Inflammatory macrophage (primary cell): ENCODE measurements around the gene C3orf18.

Source experiments
- DNase-seq, 2 donors: peaks; one replicate each; pipeline ENCODE4 v3.0.0-alpha.2; 2020 to 2022

Gene C3orf18

GRCh38 chr3:50551054-50551659, 16.4 kb downstream of the C3orf18 start:
- DNase-seq = no peak

- DNase-seq = peak; percentile 51 to 58
Observed at GRCh38 chr3:50550079-50550736, 17.3 kb downstream of the C3orf18 start.

DNA sequence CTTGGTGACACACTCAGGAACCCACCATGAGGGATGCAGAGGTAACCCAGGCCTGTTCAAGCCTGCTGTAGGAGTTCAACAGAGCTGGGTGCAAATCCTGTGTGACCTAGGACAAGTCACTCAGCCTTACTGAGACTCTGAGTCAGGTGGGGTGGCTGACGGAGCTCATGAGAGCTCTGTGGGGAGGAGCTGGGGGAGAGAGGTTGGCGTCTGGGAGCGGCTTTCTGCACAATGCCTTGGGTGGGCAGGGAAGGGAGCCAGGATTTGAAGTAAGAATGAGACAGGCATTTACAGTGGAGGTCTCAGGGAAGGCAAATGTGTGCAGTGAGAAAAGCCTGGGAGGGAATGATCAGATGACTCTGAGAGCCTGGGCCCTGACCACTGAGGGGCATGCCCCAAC, 18.3 kb downstream of the C3orf18 start:
- DNase-seq = no peak

GRCh38 chr3:50545781-50546180, 21.8 kb downstream of the C3orf18 start:
- no peak for DNase-seq

- DNase-seq = peak; percentile 56 to 67
Observed at GRCh38 chr3:50542177-50543034, 25.1 kb downstream of the C3orf18 start.

- no peak for DNase-seq
Observed at GRCh38 chr3:50539356-50540286, 27.9 kb downstream of the C3orf18 start.

DNA sequence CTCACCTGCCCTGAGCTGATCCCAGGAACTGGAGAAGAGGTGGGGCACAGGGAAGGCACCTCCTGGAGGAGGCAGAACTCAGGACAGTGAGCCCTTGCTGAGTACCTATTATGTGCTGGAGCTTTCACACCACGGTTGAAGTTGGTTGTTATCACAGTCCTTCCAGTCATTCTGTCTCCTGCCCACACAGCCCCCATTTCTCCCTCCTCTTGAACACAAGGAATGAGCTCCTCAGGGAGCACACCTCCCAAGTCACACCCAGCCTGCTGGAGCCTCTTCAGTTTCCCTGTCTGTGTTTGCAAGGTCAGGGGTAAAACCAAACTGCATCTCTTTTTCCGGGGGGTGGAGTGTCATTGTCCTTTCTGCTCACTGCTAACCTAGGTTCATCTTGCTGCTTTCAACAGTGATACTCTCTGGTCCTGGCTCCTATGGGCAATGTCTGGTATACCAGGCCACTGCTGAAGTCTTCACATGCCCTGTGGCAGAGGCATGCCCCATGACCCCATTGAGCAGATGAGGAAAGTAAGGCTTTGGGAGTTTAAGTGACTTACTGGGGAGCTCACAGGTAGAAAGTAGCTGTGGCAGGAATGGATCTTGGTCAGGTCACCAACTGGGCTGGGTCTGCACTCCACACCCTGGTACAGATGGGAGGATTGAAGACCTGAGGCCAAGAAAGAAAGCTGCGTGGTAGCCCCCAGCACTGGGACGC, 30.0 kb downstream of the C3orf18 start:
- DNase-seq = no peak

DNA sequence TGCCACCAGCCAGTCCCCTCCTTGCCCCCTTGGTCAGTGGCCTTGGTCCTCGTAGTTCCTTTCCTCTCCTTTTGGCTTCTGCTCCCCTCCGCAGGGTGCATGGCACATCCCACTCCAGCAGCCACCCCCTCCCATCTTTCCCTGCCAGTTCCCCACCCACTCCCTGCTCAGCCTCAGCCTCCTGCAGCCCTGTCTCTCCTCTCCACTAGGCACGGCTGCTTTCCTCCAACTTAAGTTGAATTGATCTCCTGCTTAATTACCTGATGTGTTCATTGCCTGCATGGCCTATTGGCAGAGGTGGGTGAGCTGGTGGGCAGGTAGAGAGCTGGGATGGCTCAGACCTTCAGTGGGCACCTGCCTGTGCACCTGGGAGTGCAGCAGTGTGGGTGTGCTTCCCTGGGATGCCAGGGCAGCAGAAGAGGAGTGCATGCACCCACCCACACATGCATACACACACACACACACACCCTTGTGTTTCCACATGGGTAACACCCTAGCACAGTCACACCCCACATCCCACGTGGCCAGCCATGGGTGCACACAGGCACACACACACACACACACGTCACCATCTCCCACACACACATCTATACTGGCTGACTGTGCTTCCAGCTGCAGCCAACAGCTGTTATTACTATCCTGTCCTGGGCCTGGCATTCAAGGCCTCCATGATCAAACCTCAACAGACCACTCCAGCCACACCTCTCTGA, 30.9 kb downstream of the C3orf18 start:
- DNase-seq = peak in 1 of 2 donors; percentile 29

GRCh38 chr3:50534681-50535330, 32.7 kb downstream of the C3orf18 start:
- no peak for DNase-seq

GRCh38 chr3:50533807-50534461, 33.6 kb downstream of the C3orf18 start:
- no peak for DNase-seq

DNA sequence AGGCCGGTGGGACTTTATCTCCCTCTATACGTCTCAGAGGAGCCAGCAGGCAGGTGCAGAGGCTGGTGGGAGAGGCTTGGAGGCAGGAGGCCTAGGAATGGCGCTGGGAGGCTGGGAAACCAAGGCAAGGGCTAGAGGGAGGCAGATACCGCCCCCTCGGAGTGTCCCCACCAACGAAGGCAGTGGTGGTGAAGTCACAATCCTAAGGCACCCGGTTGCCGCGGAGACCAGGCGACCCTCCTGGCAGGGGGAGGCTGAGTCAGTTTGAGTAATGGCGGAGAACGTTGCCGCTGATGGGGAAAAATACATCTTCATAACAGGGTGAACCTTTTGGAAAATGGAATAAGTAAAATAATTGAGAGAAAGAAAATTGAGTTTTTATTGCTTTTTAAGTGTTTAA, 34.2 kb downstream of the C3orf18 start:
- DNase-seq = no peak

- no peak for DNase-seq
Observed at GRCh38 chr3:50532062-50532705, 35.4 kb downstream of the C3orf18 start.

- DNase-seq = no peak
Observed at GRCh38 chr3:50531201-50531600, 36.3 kb downstream of the C3orf18 start.

GRCh38 chr3:50530001-50530970, 37.3 kb downstream of the C3orf18 start:
- no peak for DNase-seq

- peak; percentile 86 to 92 for DNase-seq
Observed at GRCh38 chr3:50525987-50526386, 41.6 kb downstream of the C3orf18 start.

DNA sequence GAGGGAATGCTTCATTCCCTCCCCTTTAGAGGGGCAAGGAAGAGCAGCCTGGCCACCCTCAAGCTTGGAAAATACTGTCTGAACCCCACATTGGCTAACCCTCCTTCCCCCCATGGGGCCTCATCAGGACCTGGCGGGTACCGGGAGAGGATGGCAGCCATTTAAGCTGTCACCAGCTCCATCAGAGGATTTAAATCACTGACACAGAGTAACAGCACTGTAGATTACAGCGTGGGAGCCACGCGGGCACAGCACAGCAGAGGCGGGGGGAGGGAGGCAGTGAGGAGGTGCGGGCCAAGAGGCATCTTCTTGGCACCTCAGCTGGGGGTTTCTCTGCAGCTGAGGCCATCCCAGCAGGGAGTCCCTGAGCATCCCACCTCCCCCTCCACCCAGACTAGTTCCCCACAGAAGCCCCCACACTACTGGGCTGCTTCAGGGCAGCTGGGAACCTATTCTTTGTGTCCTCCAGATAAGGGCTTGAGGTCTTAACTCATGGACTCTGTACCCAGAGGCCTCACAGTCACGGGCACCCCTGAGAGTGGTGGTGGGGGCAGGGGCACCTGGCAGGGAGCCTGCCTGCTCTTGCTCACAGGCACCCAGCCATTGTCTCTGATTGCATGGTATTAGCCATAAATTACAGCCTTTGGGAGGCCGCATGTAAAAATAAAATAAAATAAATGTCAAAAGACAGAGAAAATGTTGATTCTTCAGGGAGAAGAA, 42.2 kb downstream of the C3orf18 start:
- no peak for DNase-seq

DNA sequence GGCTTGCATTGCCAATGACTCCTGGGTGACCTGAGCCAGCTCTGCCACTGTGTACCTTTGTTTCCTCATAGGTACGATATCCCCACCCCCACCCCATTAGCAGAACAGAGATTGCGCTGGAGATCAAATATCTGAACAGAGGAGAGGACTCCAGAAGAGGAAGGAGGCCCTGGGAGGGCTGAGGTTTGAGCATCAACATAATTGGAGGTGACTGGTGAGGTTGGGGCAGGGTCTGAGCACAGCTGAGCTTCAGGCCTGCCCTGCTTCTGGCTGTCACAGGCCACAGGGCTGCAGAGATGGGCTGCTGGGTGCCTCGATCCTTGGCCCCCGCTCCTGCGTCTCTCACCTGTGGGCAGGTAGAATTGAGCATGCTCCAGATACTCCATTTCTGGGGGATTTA, 42.8 kb downstream of the C3orf18 start:
- no peak for DNase-seq
